Skeletal muscle satellite cell (primary cell): ENCODE data around the gene ZC3H18.

Source experiments
- H3K27me3 ChIP-seq: 2 replicates; pipeline ENCODE4 v1.7.0; 2013; ENCODE audit warnings: low read length; ENCODE audit not compliant: control insufficient read depth, insufficient read depth
- H3K36me3 ChIP-seq: 2 replicates; pipeline ENCODE4 v1.7.0; 2013; ENCODE audit warnings: mild to moderate bottlenecking, control low read depth, low read length; ENCODE audit not compliant: insufficient read depth
- H3K4me1 ChIP-seq: 2 replicates; pipeline ENCODE4 v1.7.0; 2013; ENCODE audit warnings: low read length; ENCODE audit not compliant: control insufficient read depth, insufficient read depth
- H3K4me2 ChIP-seq: 2 replicates; pipeline ENCODE4 v1.7.0; 2013; ENCODE audit warnings: mild to moderate bottlenecking, low read length
- H3K4me3 ChIP-seq: 2 replicates; pipeline ENCODE4 v1.7.0; 2013; ENCODE audit warnings: low read length
- H3K9ac ChIP-seq: 2 replicates; pipeline ENCODE4 v1.7.0; 2013; ENCODE audit warnings: mild to moderate bottlenecking, low read depth, low read length, moderate library complexity
- H3K9me3 ChIP-seq: replicated peaks from 2 replicates; pipeline ENCODE4 v1.7.0; 2013; ENCODE audit warnings: mild to moderate bottlenecking, control low read depth, low read length

The ZC3H18 gene

GRCh38 chr16:88633684-88634140, 63.5 kb downstream of the ZC3H18 start:
- Histone ChIP-seq H3K36me3 (peaks cover 24% of the 10 kb centered on the region), H3K9me3 (no peaks in the 10 kb centered on the region), H3K4me3 (no peak overlapping the region), H3K4me1 (no peaks in the 10 kb centered on the region), H3K4me2 (no peak overlapping the region), H3K27me3 (peaks cover 4% of the 10 kb centered on the region), H3K9ac (no peak overlapping the region)

DNA sequence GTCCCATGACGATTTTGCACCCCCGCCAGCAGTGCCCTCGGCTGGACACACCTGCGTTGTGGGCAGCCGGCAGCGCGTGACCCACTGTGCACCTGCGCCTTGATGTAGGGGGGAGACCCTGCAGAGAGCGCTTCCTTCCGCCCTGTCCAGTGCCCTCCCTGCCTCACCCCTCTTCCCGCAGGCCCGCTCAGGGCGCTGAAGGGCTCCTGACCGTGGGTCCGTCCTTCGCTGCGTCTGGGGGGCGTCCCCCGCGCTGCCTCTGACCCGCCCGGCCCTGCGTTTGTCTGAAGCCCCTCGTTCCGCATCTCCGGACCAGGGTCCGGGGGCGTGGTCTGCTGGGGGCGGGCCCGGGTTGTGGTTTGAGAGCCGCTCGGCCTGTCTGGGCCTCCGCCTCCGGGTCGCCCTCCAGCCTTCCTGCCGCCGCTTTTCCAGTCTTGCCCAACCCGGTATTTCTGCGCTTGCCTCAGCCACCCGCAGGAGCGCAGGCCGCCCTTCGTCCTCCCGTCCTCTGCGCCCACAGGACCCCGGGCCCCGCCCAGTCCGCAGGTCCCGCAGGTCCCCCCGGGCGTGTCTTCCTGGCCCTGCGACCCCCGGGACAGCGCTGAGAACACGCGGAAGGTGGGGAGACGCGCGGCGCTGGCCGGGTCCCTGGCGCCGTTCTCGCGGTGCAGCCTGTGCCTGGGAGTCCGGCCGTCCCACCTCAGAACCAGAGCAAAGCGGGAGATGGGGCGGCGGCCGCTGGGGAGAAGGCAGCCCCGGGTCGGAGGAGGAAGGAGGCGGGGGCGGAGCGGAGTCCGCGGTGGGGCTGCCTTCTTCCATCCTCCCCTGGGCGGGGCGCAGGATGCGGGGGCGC, 64.2 kb downstream of the ZC3H18 start:
- Histone ChIP-seq H3K9ac (no peak overlapping the region), H3K36me3 (peaks cover 23% of the 10 kb centered on the region), H3K4me3 (no peak overlapping the region), H3K4me1 (no peaks in the 10 kb centered on the region), H3K9me3 (no peaks in the 10 kb centered on the region), H3K4me2 (no peak overlapping the region), H3K27me3 (peaks cover 11% of the 10 kb centered on the region)

GRCh38 chr16:88634994-88635670, 64.9 kb downstream of the ZC3H18 start:
- Histone ChIP-seq H3K4me1 (no peaks in the 10 kb centered on the region), H3K36me3 (peaks cover 15% of the 10 kb centered on the region), H3K9ac (no peak overlapping the region)

GRCh38 chr16:88635671-88636319, 65.6 kb downstream of the ZC3H18 start:
- peaks cover 23% of the 10 kb centered on the region for H3K27me3 ChIP-seq
- H3K36me3 ChIP-seq: peaks cover 11% of the 10 kb centered on the region
- no peak overlapping the region for H3K4me3 ChIP-seq
- H3K4me1 ChIP-seq: no peaks in the 10 kb centered on the region
- no peaks in the 10 kb centered on the region for H3K9me3 ChIP-seq
- H3K9ac ChIP-seq: no peak overlapping the region
- H3K4me2 ChIP-seq: no peak overlapping the region

More at GRCh38 chr16:88634994-88635670, 64.9 kb downstream of the ZC3H18 start:
- Histone ChIP-seq H3K4me2 (no peak overlapping the region), H3K4me3 (no peak overlapping the region), H3K9me3 (no peaks in the 10 kb centered on the region), H3K27me3 (peaks cover 18% of the 10 kb centered on the region)

DNA sequence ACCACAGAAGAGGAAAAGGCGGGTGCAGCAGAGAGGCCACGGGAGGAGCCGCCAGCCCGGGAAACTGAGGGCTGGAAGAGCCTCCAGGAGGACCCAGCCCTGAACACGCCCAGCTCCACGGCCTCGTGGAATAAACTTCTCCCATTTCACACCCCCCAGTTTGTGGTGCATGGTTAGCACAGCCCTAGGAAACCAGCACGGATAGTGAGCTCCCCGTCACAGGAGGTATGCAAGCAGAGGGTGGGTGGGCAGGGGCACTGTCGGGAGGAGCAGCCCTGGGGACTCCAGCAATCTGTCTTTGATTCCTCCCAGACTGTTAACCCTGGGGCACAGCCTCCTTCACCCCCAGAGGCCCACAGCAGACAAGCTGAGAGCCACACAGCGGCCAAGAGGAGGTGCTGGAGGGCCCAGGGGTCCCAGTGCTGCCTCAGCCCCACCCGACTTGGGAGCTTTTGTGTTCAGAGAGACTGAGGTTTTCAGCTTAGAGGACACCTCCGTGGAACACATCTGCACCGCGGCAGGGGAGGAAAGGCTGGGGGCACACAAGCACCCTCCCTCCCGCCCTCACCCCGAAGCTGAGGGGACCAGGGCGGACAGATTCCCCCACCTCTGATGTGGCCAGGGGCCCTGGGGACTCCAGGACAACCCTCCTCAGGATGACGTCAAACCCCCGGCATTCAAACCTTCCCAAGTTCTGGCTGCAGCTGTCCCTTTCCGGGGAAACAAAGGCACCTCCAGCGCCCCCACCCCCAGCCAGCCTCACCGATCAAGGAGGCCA, 66.5 kb downstream of the ZC3H18 start:
- no peak overlapping the region for H3K9ac ChIP-seq
- no peaks in the 10 kb centered on the region for H3K4me1 ChIP-seq
- no peak overlapping the region for H3K4me2 ChIP-seq
- no peaks in the 10 kb centered on the region for H3K9me3 ChIP-seq
- H3K36me3 ChIP-seq: peaks cover 3% of the 10 kb centered on the region
- peaks cover 23% of the 10 kb centered on the region for H3K27me3 ChIP-seq
- H3K4me3 ChIP-seq: no peak overlapping the region

GRCh38 chr16:88638323-88639230, 68.4 kb downstream of the ZC3H18 start, which contains the start of gene IL17C:
Gene IL17C (plus strand): TSS chr16:88638572. CDS start chr16:88638642, 70 bp downstream.
- no peak within 1 kb of the TSS for H3K4me3 ChIP-seq
- H3K9ac ChIP-seq: no peak within 1 kb of the TSS
- H3K27me3 ChIP-seq: peaks cover 23% of the 10 kb centered on the region
- H3K4me1 ChIP-seq: no peaks in the 10 kb centered on the region
- no peaks in the 10 kb centered on the region for H3K36me3 ChIP-seq
- no peak within 1 kb of the TSS for H3K4me2 ChIP-seq
- no peaks in the 10 kb centered on the region for H3K9me3 ChIP-seq

DNA sequence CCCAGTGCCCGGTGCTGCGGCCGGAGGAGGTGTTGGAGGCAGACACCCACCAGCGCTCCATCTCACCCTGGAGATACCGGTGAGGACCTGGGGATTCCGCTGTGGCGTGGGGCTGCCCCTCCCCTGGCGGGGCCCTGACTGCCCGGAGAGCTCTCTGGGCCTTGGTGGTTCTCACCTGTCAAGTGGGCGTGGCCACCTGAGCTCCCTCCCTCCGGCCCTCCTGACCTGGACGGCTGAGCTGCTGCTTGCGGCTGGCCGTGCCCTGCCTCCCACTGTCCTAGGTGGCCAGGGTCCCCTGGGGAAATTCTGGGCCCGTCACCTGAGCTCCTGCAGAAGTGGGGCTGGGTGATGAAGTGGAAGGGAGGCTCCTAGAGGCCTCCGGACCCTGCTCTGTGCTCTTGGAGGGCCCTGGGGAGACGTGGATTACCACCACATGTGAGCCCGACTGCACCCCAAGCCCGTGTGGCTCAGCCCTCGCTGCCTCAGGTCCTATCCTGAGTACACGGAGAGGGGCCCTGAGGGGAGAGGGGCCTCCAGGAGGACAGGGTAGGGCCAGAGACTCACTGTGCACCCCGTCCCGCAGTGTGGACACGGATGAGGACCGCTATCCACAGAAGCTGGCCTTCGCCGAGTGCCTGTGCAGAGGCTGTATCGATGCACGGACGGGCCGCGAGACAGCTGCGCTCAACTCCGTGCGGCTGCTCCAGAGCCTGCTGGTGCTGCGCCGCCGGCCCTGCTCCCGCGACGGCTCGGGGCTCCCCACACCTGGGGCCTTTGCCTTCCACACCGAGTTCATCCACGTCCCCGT, 69.2 kb downstream of the ZC3H18 start:
- H3K4me3 ChIP-seq: no peak overlapping the region
- H3K4me1 ChIP-seq: no peaks in the 10 kb centered on the region
- no peaks in the 10 kb centered on the region for H3K36me3 ChIP-seq
- peak overlapping the region; percentile 54 for H3K4me2 ChIP-seq
- H3K27me3 ChIP-seq: peaks cover 23% of the 10 kb centered on the region
- H3K9me3 ChIP-seq: no peaks in the 10 kb centered on the region
- no peak overlapping the region for H3K9ac ChIP-seq

DNA sequence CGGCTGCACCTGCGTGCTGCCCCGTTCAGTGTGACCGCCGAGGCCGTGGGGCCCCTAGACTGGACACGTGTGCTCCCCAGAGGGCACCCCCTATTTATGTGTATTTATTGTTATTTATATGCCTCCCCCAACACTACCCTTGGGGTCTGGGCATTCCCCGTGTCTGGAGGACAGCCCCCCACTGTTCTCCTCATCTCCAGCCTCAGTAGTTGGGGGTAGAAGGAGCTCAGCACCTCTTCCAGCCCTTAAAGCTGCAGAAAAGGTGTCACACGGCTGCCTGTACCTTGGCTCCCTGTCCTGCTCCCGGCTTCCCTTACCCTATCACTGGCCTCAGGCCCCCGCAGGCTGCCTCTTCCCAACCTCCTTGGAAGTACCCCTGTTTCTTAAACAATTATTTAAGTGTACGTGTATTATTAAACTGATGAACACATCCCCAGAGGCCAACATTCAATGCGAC, 69.9 kb downstream of the ZC3H18 start:
- Histone ChIP-seq H3K9ac (no peak overlapping the region), H3K9me3 (no peaks in the 10 kb centered on the region), H3K4me1 (no peaks in the 10 kb centered on the region), H3K4me2 (peak overlapping the region; percentile 54), H3K4me3 (no peak overlapping the region), H3K27me3 (peaks cover 27% of the 10 kb centered on the region), H3K36me3 (no peaks in the 10 kb centered on the region)

DNA sequence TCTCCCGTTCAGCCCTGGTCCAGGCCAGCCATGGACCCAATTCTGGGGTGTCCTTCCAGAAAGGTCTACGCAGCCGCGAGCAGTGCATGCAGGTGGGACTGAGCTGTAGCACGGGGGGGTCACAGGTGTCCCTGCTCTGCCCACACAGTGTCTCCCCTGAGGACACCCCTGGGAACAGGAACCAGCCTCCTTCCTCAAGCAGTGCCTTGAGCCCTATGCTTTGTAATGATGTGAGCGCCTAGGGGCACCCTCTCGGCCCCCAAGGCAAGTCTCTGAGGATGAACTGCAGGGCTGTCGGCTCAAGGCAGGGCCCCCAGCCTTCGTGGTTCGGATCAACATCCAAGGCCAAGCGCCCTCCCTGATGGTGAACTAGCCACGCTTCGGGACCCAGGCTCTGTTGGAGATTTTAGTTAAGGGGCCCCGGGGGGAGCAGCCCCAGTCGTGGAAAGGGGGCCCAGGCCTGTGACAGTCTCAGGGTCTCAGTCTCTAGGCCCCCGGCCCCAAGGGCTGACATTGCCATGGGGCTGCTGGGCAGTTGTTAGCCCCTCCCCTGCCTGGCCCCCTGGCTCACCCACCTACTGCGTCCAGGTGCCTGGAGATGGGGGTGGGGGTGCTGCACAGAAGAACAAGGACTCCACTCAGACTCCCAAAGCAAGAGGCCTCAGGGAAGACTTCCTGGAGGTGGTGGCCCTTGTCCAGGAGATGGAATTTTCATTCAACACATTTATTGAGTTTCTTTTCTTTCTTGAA, 70.5 kb downstream of the ZC3H18 start:
- Histone ChIP-seq H3K4me1 (no peaks in the 10 kb centered on the region), H3K27me3 (peaks cover 27% of the 10 kb centered on the region)

More for the DNA sequence above, 70.5 kb downstream of the ZC3H18 start:
- Histone ChIP-seq H3K36me3 (no peaks in the 10 kb centered on the region), H3K4me3 (no peak overlapping the region), H3K9ac (no peak overlapping the region), H3K9me3 (no peaks in the 10 kb centered on the region), H3K4me2 (no peak overlapping the region)
